AG04450 (cell line): ENCODE results near the gene MAB21L3. TPM values are rescaled to one million over a fixed set of nuclear protein-coding genes. Genes with fewer than 3 reads are reported as not detected.

ENCODE experiments used
- CTCF ChIA-PET: fragments of 300-600, 350-600 bp; formaldehyde crosslinking; extraction: SDS; loops from one replicate; lab custom pipeline; 2022; ENCODE audit warnings: antibody characterized with exemption, inconsistent platforms; lab: Charles Lee
- POLR2A ChIA-PET: fragments of 350-600 bp; formaldehyde crosslinking; extraction: SDS; loops from one replicate; lab custom pipeline; 2021; ENCODE audit warnings: antibody characterized with exemption, inconsistent platforms; lab: Yijun Ruan, JAX
- DNase-seq: peaks from one replicate; pipeline ENCODE4 v3.0.0-alpha.2; 2011; ENCODE audit warnings: low read depth, low spot score
- H3K27ac ChIP-seq: one replicate; pipeline ENCODE4 v1.5.1; 2012; ENCODE audit warnings: low read depth, low read length, control low read depth
- H3K27me3 ChIP-seq: one replicate; pipeline ENCODE4 v1.6.0; 2012; ENCODE audit warnings: low read length; ENCODE audit not compliant: control insufficient read depth, insufficient read depth
- H3K4me3 ChIP-seq: 2 replicates; pipeline ENCODE4 v1.5.1; 2011; ENCODE audit warnings: mild to moderate bottlenecking, low read depth, low read length, control low read depth
- H3K9me3 ChIP-seq: 2 replicates; pipeline ENCODE4 v1.5.1; 2012; ENCODE audit warnings: low read length; ENCODE audit not compliant: control insufficient read depth, insufficient read depth
- polyA plus RNA-seq: library from polyadenylated mRNA; depleted of rRNA; stranded (reverse); fragments of >200 nt; gene quantifications from 2 replicates; pipeline ENCODE4 v1.2.3, GENCODE V29; 2011; rRNA removed
- TF ChIP-seq, protein P1 (sequence below): IDR thresholded peaks from 2 replicates; pipeline ENCODE4 v1.5.1; 2011; ENCODE audit warnings: low read depth, low read length, control low read depth, inconsistent platforms

Gene MAB21L3
- polyA plus RNA-seq, 1 experiment: not detected

DNA sequence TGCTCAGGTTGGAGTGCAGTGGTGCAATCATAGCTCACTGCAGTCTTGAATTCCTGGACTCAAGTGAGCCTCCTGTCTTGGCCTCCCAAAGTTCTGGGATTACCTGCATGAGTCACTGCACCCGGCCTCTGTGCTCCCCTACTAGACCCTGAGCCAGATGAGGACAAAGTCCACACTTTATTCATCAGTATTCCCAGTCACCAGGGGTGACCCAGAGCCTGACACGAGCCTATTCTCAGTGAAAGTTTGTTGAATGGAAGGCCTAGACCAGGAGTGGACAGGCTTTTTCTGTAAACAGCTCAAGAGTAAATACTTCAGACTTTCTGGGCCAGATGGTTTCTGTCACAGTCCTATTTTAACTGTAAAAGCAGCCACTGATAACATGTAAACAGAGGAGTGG is 68.2 kb downstream of the MAB21L3 start:
- TF ChIP-seq, protein P1, sequence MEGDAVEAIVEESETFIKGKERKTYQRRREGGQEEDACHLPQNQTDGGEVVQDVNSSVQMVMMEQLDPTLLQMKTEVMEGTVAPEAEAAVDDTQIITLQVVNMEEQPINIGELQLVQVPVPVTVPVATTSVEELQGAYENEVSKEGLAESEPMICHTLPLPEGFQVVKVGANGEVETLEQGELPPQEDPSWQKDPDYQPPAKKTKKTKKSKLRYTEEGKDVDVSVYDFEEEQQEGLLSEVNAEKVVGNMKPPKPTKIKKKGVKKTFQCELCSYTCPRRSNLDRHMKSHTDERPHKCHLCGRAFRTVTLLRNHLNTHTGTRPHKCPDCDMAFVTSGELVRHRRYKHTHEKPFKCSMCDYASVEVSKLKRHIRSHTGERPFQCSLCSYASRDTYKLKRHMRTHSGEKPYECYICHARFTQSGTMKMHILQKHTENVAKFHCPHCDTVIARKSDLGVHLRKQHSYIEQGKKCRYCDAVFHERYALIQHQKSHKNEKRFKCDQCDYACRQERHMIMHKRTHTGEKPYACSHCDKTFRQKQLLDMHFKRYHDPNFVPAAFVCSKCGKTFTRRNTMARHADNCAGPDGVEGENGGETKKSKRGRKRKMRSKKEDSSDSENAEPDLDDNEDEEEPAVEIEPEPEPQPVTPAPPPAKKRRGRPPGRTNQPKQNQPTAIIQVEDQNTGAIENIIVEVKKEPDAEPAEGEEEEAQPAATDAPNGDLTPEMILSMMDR: no peak
- ChIA-PET CTCF (interaction anchor here (0.6 kb wide), 1 partner anchor 44 kb away, joined by 3 read pairs; no protein-coding TSS in a partner anchor), POLR2A (no interaction called here)
- H3K27ac ChIP-seq: no peak overlapping the region
- H3K4me3 ChIP-seq: no peak overlapping the region
- DNase-seq: no peak
- H3K9me3 ChIP-seq: no peaks in the 10 kb centered on the region
- peaks cover 2% of the 10 kb centered on the region for H3K27me3 ChIP-seq

DNA sequence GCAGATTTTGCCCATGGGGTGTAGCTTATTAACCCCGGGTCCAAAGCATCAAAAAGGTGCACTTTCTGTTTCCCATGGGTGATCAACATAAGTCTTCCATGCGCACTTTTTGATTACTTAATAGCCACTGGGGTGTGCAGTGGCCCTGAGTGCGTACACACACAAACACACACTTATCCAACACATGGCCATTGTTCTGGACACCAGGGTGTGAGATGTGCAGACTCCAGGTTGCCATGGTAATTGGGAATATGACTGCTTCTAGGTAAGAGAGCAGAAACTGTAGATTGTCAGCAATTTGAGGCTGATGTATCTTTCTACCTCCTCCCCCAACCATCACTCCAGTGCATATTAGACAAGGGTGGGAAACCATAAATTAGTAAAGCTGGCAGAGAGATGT is 68.8 kb downstream of the MAB21L3 start:
- H3K27me3 ChIP-seq: peaks cover 2% of the 10 kb centered on the region
- no peak overlapping the region for H3K27ac ChIP-seq
- no peak overlapping the region for H3K4me3 ChIP-seq
- ChIA-PET POLR2A (no interaction called here), CTCF (no interaction called here)
- DNase-seq: no peak
- TF ChIP-seq, protein P1: no peak
- no peaks in the 10 kb centered on the region for H3K9me3 ChIP-seq

DNA sequence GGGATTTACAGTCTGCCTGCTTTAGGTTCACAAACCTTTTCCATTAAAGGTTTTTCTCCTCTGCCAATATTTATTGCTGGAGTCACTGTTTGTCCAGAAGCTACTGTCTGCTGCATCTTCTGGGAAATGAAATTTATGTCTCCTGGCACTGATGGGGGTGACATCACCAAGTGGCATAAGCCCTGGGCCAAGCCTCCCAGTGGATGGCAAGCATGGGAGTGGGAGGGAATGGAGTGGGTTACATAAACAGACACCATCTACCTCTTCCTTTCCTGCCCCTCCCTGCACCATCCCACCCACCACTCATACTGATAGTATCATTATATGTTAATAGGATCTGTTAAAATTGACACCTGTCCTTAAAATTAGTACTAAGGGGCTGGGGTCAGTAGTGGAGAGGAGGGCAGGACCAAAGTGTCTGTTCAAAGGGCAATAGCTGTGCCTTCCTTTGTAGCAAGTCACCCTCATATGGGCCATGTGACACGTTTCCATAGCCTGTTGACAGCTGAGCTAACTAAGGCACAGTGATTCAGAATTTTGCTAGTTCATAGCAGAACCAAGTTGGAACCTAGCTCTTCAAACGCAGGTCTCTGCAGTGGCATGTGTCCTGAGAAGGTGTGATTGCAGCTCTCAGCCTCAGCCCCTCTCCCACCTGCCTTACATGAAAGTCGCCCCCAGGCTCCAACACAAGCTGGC is 71.0 kb downstream of the MAB21L3 start:
- CTCF ChIA-PET: interaction anchor here (0.8 kb wide), 1 partner anchor 303 kb away, joined by 3 read pairs; no protein-coding TSS in a partner anchor
- DNase-seq: no peak
- POLR2A ChIA-PET: no interaction called here
- Histone ChIP-seq H3K27ac (no peak overlapping the region), H3K27me3 (peaks cover 2% of the 10 kb centered on the region), H3K4me3 (no peak overlapping the region), H3K9me3 (no peaks in the 10 kb centered on the region)
- TF ChIP-seq, protein P1: no peak

Other genes with a start within 250 kb of the MAB21L3 start
- gene SLC22A15, start 134.9 kb upstream of the MAB21L3 start, polyA plus RNA-seq: not detected in 2 replicates